DMS153 (cell line): ENCODE data around the gene EIF6.

Source experiments
- DNase-seq: peaks from one replicate; lab custom pipeline; 2025; lab: John Stamatoyannopoulos, UW

Gene EIF6

GRCh38 chr20:35293303-35294292 lies 9.0 kb upstream of the EIF6 start:
- no peak for DNase-seq

DNA sequence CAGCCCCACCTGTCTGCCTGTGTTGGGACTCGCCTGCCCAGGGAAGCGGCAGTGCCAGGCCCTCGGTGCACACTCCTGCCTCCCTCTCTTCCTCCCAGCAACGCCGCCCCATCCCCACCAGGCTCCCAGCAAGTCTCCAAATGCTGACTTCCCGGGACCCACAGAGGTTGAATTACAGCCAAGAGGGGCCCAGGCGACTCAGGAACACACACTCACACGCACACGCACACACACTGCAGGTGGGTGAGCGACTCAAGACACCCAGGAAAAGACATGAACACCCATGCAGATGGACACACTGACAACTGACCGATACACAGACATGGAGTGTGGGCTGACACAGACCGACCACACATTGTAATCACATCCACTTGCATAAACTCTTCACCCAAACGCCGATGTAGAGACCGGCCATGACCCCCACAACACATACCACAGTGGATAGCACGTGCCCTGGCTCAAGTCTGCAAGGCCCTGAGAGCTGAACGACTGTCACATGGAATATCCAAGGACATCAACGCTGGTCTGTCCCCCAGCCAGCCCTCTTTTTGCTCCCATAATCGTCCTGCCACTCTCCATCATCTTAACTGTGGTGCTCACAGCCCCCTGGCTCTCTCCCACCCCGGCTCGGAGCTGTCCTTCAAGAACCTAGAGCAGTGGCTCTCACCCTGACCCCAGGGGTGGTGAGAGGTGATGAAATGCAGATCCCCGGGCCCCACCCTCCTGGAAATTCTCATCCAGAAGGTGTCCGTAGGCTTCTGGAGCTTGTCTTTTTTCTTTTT lies 8.1 kb upstream of the EIF6 start:
- no peak for DNase-seq

DNA sequence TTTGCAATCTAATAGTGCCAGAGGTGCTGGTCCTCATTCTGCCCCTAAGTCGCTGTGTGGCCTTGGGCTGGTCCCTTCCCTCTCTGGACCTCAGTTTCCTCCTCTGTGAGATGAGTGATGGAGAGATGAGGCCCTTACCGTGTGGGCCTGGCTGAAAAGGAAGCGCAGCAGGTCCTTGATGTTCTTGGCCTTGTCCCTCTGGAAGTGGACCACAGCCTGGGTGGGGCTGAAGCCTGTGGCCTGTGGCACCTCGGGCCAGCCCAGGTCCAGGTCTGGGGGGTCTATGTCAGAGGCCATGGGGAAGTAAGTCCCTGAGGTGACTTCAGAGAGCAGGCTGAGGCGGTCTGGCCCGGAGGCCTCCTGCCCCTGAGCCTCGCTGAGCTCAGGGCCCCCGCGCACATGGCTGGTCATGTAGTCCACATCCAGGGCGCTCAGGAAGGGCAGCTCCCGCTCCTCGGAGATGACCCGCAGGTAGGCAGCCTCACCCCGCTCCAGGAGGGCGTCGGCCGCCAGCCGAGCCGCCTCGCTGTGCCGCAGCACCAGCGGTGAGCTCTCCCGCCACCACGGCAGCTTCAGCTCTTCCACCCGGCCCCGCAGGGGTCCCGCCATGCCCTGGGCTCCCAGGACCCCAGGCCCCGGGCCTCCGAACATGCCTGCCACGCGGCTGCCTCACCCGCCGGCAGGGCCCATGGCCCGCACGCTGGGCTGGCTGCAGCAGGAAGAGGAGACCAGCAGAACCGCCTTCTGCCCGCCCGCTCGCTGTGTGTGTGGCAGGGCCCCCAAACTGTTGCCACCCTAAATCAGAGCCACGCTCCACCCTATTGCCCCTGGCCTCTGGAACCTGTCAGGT lies 7.3 kb upstream of the EIF6 start, which contains the start of gene FAM83C:
Gene FAM83C (minus strand): TSS at position 772 of the 850 bp plus-strand sequence. CDS start 121 bp downstream, at position 651.
- DNase-seq = no peak

DNA sequence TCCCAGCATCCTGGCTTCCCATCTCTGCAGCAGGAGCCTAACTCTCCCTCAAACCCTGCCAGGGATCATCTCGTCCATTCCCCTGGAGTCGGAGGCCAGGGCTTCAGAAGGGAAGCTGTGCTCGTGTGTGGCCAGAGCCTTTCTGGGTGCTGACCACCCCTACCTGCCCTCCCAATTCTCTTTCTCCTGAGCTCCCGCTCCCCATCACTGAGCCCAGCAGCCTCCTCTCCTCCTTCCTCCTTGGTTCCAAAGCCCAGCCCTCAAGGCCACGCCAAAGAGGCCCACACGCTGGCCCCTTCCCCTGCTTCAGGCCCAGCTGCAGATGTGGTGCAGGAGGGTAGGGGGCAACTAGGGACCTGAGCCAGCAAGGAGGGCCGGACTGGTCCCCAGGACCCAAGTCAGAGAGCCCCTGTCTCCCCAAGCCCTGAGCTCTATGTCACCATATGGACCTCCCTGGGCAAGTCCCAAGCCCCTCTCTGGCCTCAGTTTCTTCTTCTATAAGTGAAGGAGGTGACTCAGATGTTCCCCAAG lies 6.4 kb upstream of the EIF6 start:
- DNase-seq = no peak

DNA sequence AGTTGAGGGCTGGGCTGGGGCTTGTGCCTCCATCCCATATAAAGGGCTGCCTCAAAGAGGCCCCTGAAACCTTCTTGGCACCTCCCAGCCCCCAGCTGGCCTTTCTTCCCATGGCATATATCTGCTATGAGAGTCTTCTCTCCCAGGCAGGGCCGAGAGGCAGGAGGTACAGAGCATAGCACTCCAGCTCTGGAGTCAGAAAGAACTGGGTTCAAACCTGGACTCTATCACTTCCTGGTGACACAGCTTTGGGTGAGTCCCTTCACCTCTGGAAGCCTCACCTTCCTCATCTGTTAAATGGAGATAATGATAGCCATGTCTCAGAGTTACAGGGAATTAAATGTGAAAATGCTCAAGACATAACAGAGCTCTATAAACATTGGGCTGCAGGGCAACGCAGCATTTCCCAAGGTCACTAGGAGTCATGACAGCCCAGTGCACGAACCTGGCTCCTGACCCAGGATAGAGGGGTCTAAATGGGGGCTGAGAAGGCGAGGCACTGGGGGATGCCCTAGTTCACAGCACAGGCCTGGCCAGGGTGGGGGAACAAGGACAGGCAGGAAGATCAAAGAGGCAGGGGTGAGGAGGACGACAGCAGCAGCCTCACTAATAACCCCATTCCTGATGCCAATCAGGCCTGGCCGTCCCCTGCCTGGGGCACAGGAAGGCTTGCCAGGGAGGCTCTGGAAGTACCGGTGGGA lies 5.8 kb upstream of the EIF6 start:
- DNase-seq = no peak

GRCh38 chr20:35288325-35289060 lies 3.9 kb upstream of the EIF6 start:
- no peak for DNase-seq

- no peak for DNase-seq
Measured at GRCh38 chr20:35287509-35288324, 3.1 kb upstream of the EIF6 start.

DNA sequence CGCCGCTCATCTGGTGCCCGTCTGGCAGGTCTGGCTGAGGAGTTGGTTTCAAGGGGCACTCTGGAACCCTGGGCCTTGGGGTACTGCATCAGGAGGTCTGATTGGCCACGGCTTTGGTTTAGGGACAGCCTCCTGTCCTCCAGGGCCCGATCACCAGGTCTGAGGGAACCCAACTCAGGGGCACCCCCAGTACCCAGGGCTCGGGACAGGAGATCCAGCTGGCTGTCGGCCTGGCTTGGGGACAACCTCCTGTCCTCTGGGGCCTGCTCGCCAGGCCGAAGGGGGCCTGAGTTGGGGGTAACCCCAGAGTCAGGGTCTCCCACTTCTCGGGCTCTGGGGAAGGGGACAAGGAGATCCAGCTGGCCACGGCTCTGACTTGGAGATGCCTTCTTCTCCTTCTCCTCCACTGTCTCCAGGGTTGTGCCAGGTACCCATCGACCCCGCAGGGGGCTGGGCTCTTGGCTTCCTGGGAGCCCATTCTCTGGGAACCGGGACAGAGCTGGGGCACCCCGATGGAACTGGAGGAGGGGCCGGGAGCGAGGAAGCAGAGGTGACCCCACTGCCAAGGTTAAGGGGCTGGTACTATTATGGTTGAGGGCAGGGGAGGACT lies 2.4 kb upstream of the EIF6 start:
- no peak for DNase-seq

DNA sequence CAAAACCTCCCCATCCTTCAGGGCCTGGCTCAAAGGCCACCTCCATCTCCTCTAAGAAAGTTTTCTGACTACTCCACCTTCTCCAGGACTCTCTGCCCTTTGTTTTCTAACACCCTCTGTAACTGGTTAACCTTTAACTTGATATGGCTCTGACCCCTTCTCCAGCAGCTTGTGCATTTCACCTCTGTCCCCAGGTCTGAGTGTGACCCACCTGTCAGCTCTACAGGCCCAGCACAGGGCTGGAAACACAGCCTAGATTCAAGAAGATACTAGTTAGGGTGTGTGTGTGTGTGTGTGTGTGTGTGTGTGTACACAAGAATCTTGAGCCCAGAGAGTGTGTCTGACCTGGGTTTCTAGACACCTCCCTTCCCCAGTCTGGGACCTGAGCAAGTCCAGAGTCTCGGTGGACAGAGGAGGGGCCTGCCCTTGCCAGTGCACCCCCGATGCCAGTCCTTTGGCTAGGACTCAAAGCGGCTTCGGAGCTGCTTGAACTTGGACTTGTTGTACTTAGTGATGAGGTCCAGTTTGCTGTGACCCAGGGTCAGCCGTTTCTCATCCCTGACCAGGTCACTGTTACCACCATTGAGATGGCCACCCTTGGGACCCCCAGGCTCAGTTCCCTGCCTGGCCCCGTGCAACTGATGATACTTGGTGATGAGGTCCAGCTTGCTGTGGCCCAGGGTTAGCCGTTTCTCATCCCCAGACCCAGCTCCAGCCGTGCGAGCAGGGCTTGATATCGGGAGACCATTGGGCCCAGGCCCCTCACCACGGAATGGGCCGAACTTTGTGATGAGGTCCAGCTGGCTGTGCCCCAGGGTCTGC lies 1.7 kb upstream of the EIF6 start:
- no peak for DNase-seq

DNA sequence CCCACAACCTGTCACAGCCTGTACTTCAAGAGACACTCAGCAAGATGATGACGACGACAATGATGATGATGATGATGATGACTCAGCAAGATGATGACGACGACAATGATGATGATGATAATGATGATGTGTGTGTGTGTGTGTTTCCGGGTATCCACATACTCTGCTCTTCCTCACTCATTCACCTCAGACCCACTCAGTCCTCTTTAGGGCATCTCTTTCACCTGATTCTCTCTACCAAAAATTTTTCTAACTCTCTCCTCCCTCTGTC lies 1.2 kb upstream of the EIF6 start:
- no peak for DNase-seq

DNA sequence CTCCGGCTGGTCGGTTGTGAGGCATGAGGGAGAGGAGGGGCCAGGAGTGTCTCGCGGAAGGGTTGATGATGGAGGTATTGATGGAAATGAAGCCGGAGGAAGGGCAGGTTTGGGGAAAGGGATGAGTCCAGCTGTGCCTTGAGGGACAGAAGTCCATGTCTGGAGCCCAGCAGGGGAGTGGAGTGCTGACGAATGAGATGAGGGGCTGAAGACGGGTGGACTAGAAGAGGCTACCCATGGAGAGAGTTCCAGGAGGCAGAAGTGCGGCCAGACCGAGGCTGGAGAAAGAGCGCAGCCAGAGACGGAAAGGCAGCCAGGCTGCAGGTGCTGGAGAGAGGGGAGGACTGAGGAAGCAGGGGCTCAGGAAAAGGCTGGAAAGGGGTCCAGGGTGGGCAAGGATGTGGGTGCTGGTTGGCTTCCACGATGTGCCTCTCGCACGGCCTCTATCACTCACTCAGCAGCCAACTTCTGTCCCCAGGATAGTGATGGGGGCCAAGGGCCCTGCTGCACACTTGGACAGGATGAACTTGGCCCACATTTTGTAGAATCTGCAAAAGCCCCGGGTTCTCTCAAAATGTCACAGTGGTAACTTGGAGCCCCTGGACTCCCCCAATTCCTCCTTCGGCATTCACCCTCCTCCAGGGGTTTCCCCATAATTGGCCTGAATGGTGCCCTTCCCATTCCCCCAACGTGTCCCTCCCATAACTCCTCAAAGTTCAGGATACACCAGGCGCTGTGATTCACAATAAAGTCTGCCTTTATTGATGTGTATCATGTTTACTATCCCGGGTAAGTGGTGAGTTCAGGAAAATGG lies 627 bp upstream of the EIF6 start:
- DNase-seq = no peak

GRCh38 chr20:35283441-35284266 lies 918 bp downstream of the EIF6 start:
- no peak for DNase-seq

- no peak for DNase-seq
Measured at GRCh38 chr20:35281506-35282101, 3.0 kb downstream of the EIF6 start.

DNA sequence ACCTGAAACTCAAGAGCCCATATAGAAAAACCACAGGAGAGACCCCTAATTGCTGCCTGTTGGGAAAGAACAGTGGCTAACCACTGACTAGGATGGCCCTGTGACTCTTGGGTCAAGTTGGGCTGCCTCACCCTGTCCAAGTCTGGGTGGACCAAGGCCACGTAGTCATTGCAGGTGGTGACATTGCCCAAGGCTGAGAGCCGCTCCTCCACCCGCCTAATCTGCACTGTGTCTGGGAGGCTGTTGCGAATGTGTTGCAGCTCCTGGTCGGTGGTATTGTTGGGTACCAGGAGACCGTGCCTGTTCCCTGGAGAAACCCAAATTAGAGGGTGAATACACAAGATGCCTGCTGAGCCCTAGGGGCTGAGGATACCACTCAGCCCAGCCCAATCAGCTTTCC lies 4.0 kb downstream of the EIF6 start:
- DNase-seq = no peak

GRCh38 chr20:35279533-35280174 lies 4.9 kb downstream of the EIF6 start:
- DNase-seq = no peak

- no peak for DNase-seq
Measured at GRCh38 chr20:35279040-35279439, 5.5 kb downstream of the EIF6 start.
